Measurements from ENCODE around the gene PTPRT. TPM values are rescaled to one million over a fixed set of nuclear protein-coding genes. Genes with fewer than 3 reads are reported as not detected.
"Not testable (repeated sequence)": the region's sequence is repeated elsewhere in the genome, so short reads cannot be mapped to it uniquely, and the experiment has no call there.

Gene PTPRT
- total RNA-seq, 1 donor from 2014 or later = 23.5 TPM

DNA sequence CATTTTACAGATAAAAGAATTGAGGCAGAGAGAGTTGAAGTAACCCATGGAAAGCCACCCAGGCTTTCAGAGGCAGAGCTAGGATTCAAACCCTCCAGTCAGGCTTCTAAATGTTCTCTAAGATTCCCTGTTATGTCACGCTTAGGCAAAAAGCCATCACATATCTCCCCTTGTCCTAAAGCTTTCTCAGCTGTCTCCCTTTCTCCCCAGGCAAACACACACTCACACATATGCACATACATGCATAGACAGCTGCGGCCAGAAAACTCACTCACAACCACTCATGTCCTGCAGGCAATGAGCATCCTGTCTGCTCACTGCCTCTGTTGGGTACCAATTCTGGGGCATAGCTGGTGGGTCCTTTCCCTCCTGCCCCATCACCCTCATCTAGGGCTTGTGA lies 975.6 kb downstream of the PTPRT start:
- TF ChIP-seq, protein P1, sequence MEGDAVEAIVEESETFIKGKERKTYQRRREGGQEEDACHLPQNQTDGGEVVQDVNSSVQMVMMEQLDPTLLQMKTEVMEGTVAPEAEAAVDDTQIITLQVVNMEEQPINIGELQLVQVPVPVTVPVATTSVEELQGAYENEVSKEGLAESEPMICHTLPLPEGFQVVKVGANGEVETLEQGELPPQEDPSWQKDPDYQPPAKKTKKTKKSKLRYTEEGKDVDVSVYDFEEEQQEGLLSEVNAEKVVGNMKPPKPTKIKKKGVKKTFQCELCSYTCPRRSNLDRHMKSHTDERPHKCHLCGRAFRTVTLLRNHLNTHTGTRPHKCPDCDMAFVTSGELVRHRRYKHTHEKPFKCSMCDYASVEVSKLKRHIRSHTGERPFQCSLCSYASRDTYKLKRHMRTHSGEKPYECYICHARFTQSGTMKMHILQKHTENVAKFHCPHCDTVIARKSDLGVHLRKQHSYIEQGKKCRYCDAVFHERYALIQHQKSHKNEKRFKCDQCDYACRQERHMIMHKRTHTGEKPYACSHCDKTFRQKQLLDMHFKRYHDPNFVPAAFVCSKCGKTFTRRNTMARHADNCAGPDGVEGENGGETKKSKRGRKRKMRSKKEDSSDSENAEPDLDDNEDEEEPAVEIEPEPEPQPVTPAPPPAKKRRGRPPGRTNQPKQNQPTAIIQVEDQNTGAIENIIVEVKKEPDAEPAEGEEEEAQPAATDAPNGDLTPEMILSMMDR (IDR thresholded peaks at IDR 0.05) = no peak
- no peak for DNase-seq (ENCODE audit: low spot score in 2 of 2)
- intact Hi-C loops (cut with DNase I) = no loop called here
- Histone ChIP-seq H3K9me3 (no peaks in the 10 kb centered on the region), H3K36me3 (no peaks in the 10 kb centered on the region), H3K4me3 (no peak overlapping the region), H3K4me1 (no peaks in the 10 kb centered on the region), H3K27ac (no peak overlapping the region), H3K27me3 (no peaks in the 10 kb centered on the region)

DNA sequence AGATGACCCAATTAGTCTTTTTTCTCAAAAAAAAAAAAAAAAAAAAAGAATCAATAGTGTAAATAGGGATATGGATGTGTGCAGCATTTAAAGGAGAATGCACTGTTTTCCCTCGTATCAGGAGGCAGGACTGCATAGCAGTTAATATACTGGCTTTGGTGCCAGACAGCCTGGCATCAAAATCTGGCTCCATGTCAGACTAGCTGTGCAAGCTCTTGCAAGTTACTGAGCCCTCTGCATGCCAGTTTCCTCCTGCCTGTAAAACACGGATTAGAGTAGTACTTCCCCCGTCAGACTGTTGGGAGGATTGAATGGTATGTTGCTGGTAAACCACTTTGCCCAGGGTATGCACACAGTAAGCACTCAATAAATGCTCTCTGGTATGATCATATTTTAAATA lies 977.3 kb downstream of the PTPRT start:
- Histone ChIP-seq H3K36me3 (no peaks in the 10 kb centered on the region), H3K4me3 (no peak overlapping the region), H3K9me3 (no peaks in the 10 kb centered on the region), H3K27ac (no peak overlapping the region), H3K27me3 (no peaks in the 10 kb centered on the region), H3K4me1 (no peaks in the 10 kb centered on the region)
- no peak for DNase-seq (ENCODE audit: low spot score in 2 of 2)
- intact Hi-C loops (cut with DNase I) = no loop called here
- TF ChIP-seq, protein P1 (IDR thresholded peaks at IDR 0.05) = no peak

DNA sequence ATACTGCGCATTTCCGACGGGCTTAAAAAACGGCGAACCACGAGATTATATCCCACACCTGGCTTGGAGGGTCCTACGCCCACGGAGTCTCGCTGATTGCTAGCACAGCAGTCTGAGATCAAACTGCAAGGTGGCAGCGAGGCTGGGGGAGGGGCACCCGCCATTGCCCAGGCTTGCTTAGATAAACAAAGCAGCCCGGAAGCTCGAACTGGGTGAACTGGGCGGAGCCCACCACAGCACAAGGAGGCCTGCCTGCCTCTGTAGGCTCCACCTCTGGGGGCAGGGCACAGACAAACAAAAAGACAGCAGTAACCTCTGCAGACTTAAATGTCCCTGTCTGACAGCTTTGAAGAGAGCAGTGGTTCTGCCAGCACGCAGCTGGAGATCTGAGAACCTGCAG lies 983.1 kb downstream of the PTPRT start:
- H3K27me3 ChIP-seq; DNase-seq (ENCODE audit: low spot score in 2 of 2); H3K4me3 ChIP-seq; H3K9me3 ChIP-seq; intact Hi-C loops (cut with DNase I); H3K4me1 ChIP-seq; H3K27ac ChIP-seq; H3K36me3 ChIP-seq: not testable (repeated sequence)

DNA sequence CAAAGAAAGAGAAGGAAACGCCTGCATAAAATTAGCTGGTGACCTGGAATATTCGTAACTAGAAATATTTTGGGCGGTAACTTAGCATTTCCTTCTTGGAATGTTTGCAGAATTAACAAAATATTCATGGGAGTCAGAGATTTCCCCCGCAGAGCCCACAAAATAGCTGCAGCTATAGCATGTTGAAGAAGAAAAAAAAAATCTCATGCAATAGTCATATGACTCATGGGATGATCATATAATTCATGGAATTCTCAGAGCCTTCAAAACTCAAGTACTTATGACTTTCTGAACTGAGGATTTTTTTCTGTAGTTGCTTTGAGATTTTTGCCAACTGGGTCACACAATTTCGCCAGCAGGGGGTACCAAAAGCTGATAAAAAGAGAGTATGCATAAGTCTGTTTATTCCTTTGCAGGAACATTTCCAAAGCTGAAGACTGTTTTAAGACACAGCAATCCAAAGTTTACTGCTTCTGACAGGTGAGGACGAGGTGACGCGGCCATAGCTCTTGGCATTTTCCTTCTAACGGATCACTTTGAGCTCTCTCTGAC lies 985.5 kb downstream of the PTPRT start:
- no peaks in the 10 kb centered on the region for H3K27me3 ChIP-seq
- H3K36me3 ChIP-seq = no peaks in the 10 kb centered on the region
- no peaks in the 10 kb centered on the region for H3K9me3 ChIP-seq
- no peaks in the 10 kb centered on the region for H3K4me1 ChIP-seq
- DNase-seq (ENCODE audit: low spot score in 2 of 2) = no peak
- intact Hi-C loops (cut with DNase I) = no loop called here
- no peak overlapping the region for H3K4me3 ChIP-seq
- H3K27ac ChIP-seq = no peak overlapping the region
- TF ChIP-seq, protein P1 (IDR thresholded peaks at IDR 0.05) = no peak

DNA sequence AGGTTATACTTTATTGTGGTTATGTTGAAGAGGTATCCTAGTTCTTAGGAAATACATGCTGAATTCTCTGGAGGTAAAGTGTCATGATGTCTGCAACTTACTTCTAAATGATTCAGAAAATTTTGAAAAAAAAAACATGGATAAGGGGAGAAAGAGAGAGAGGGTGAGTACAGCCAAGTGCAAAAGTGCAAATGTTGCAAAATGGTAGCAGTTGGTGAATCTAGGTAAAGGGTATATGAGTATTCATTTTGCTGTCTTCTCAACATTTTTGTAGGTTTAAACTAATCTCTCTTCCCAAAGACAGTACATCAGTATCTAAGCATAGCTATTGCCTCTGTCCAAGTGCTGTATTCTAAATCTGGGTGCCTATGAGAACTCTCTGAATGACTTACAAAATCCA lies 992.1 kb downstream of the PTPRT start:
- Histone ChIP-seq H3K9me3 (no peaks in the 10 kb centered on the region), H3K27ac (no peak overlapping the region), H3K4me1 (no peaks in the 10 kb centered on the region), H3K4me3 (no peak overlapping the region), H3K36me3 (no peaks in the 10 kb centered on the region), H3K27me3 (no peaks in the 10 kb centered on the region)
- intact Hi-C loops (cut with DNase I) = no loop called here
- TF ChIP-seq, protein P1 (IDR thresholded peaks at IDR 0.05) = no peak
- no peak for DNase-seq (ENCODE audit: low spot score in 2 of 2)

DNA sequence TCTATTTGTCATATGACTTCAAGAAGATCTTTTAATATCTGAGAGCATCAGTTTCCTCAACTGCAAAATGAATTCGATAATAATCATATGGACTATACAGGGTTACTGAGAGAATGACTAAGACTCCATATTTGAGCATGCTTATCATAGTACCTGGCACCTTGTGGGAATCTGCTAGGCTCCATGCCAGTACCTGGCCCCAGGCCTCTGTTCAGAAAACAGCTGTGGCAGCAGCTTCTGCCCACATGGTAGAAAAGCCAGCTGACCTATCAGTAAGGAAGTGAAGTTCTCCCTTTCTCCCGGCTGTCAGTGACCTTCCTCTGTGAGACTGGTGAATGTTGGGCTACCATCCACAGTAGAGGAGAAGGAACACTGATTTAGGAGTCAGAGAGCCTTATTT lies 996.6 kb downstream of the PTPRT start:
- DNase-seq (ENCODE audit: low spot score in 2 of 2) = no peak
- no peaks in the 10 kb centered on the region for H3K4me1 ChIP-seq
- no peak overlapping the region for H3K27ac ChIP-seq
- H3K27me3 ChIP-seq = no peaks in the 10 kb centered on the region
- H3K9me3 ChIP-seq = no peaks in the 10 kb centered on the region
- no peaks in the 10 kb centered on the region for H3K36me3 ChIP-seq
- TF ChIP-seq, protein P1 (IDR thresholded peaks at IDR 0.05) = no peak
- intact Hi-C loops (cut with DNase I) = no loop called here
- H3K4me3 ChIP-seq = no peak overlapping the region
